Stimulated activated CD4-positive, alpha-beta T cell treated with anti-CD3 and anti-CD28 coated beads, Interleukin-15, amount 100 ng/mL, for 24 hours (primary cell): ENCODE results near the gene BRCA1.
"Not testable (repeated sequence)": the region's sequence is repeated elsewhere in the genome, so short reads cannot be mapped to it uniquely, and the experiment has no call there.

ENCODE experiments used
- DNase-seq: peaks from one replicate; pipeline ENCODE4 v3.0.0-alpha.2; 2020

Gene BRCA1

GRCh38 chr17:43125133-43125966 is at the start of gene BRCA1:
Gene BRCA1 (minus strand): TSS chr17:43125364. CDS start chr17:43124096, 1,268 bp downstream.
- peak; percentile 96 for DNase-seq

GRCh38 chr17:43171586-43172487 is 46.7 kb upstream of the BRCA1 start:
- peak; percentile 10 for DNase-seq

GRCh38 chr17:43170766-43171585 is 45.8 kb upstream of the BRCA1 start, which contains the start of gene NBR1:
Gene NBR1 (plus strand): TSS chr17:43171214. CDS start chr17:43175800, 4,586 bp downstream.
- DNase-seq = peak; percentile 96

- DNase-seq = peak; percentile 91
Observed at GRCh38 chr17:43170140-43170765, 45.1 kb upstream of the BRCA1 start.

GRCh38 chr17:43169561-43170139 is 44.5 kb upstream of the BRCA1 start:
- DNase-seq = peak; percentile 30

GRCh38 chr17:43165971-43166370 is 40.8 kb upstream of the BRCA1 start:
- not testable (repeated sequence) for DNase-seq

- DNase-seq = not testable (repeated sequence)
Observed at GRCh38 chr17:43159957-43160356, 34.8 kb upstream of the BRCA1 start.

GRCh38 chr17:43159232-43159631 is 34.1 kb upstream of the BRCA1 start:
- DNase-seq = not testable (repeated sequence)

GRCh38 chr17:43155666-43156065 is 30.5 kb upstream of the BRCA1 start:
- DNase-seq = no peak

- not testable (repeated sequence) for DNase-seq
Observed at GRCh38 chr17:43153197-43153835, 28.2 kb upstream of the BRCA1 start.

- no peak for DNase-seq
Observed at GRCh38 chr17:43151880-43152456, 26.8 kb upstream of the BRCA1 start.

- no peak for DNase-seq
Observed at GRCh38 chr17:43146649-43147048, 21.5 kb upstream of the BRCA1 start.

GRCh38 chr17:43143201-43143600 is 18.0 kb upstream of the BRCA1 start:
- no peak for DNase-seq

GRCh38 chr17:43142153-43142552 is 17.0 kb upstream of the BRCA1 start:
- DNase-seq = no peak

- DNase-seq = no peak
Observed at GRCh38 chr17:43140396-43141332, 15.5 kb upstream of the BRCA1 start.

GRCh38 chr17:43138531-43138930 is 13.4 kb upstream of the BRCA1 start:
- DNase-seq = not testable (repeated sequence)

GRCh38 chr17:43136574-43136973 is 11.4 kb upstream of the BRCA1 start:
- DNase-seq = not testable (repeated sequence)

- DNase-seq = no peak
Observed at GRCh38 chr17:43135454-43135819, 10.3 kb upstream of the BRCA1 start.

- no peak for DNase-seq
Observed at GRCh38 chr17:43134774-43135453, 9.8 kb upstream of the BRCA1 start.
